ENCODE data around the gene ADAMTS12.

Gene ADAMTS12

DNA sequence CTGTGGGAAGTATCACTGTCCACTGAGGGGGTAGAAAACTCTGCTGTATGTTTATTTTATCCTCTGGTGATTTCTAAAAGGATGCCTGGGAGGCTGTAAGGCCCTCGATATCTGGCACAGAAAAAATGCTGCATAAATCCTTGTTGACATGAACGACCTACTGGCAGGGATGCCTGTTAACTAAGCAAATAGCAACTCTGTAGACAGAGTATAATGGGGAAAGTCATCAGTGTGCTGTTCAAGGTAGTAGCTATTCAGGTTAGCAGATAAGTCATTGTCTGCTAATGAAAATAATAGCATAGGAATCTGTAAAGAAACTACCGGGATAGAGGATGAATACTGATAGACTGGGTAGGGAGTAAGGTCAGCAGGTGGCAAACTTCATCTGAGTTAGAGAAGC, 256.2 kb downstream of the ADAMTS12 start:
- no peaks in the 10 kb centered on the region for H3K36me3 ChIP-seq (ENCODE audit: low read depth)
- H3K4me3 ChIP-seq (ENCODE audit: severe bottlenecking) = no peak overlapping the region
- no peaks in the 10 kb centered on the region for H3K4me1 ChIP-seq (ENCODE audit: insufficient read depth, poor library complexity, severe bottlenecking)
- H3K9me3 ChIP-seq (ENCODE audit: severe bottlenecking) = no peaks in the 10 kb centered on the region
- peaks cover 3% of the 10 kb centered on the region for H3K27me3 ChIP-seq (ENCODE audit: insufficient read depth, poor library complexity, severe bottlenecking)
- H3K27ac ChIP-seq (ENCODE audit: poor library complexity, severe bottlenecking) = no peak overlapping the region
- ATAC-seq (ENCODE audit: low read depth) = no peak
- TF ChIP-seq, protein P1, sequence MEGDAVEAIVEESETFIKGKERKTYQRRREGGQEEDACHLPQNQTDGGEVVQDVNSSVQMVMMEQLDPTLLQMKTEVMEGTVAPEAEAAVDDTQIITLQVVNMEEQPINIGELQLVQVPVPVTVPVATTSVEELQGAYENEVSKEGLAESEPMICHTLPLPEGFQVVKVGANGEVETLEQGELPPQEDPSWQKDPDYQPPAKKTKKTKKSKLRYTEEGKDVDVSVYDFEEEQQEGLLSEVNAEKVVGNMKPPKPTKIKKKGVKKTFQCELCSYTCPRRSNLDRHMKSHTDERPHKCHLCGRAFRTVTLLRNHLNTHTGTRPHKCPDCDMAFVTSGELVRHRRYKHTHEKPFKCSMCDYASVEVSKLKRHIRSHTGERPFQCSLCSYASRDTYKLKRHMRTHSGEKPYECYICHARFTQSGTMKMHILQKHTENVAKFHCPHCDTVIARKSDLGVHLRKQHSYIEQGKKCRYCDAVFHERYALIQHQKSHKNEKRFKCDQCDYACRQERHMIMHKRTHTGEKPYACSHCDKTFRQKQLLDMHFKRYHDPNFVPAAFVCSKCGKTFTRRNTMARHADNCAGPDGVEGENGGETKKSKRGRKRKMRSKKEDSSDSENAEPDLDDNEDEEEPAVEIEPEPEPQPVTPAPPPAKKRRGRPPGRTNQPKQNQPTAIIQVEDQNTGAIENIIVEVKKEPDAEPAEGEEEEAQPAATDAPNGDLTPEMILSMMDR (IDR thresholded peaks at IDR 0.05; ENCODE audit: poor library complexity, severe bottlenecking) = no peak
- no peak for DNase-seq (ENCODE audit: low spot score)

DNA sequence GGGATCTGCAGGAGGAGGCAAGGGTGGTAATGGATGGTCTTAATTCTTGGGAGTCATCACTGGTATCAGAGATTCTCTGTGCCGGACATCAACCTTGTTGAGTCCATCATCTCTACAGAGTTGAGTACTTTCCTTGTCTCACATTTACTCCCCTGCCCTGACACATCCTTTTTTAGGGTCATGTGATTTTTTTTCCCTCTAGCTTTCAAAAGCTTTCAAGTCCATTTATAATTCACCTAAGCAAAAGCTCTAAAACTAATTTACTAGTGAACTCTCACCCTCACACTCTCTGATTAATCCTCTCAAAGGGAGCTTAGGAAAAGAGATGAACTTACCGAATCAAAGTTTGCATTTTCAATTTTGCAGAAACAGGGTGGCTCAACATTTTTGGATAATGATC, 258.1 kb downstream of the ADAMTS12 start:
- Histone ChIP-seq H3K27me3 (ENCODE audit: insufficient read depth, poor library complexity, severe bottlenecking) (peaks cover 13% of the 10 kb centered on the region), H3K36me3 (ENCODE audit: low read depth) (no peaks in the 10 kb centered on the region), H3K9me3 (ENCODE audit: severe bottlenecking) (no peaks in the 10 kb centered on the region), H3K27ac (ENCODE audit: poor library complexity, severe bottlenecking) (no peak overlapping the region), H3K4me1 (ENCODE audit: insufficient read depth, poor library complexity, severe bottlenecking) (no peaks in the 10 kb centered on the region), H3K4me3 (ENCODE audit: severe bottlenecking) (no peak overlapping the region)
- TF ChIP-seq, protein P1 (IDR thresholded peaks at IDR 0.05; ENCODE audit: poor library complexity, severe bottlenecking) = no peak
- no peak for DNase-seq (ENCODE audit: low spot score)
- no peak for ATAC-seq (ENCODE audit: low read depth)

DNA sequence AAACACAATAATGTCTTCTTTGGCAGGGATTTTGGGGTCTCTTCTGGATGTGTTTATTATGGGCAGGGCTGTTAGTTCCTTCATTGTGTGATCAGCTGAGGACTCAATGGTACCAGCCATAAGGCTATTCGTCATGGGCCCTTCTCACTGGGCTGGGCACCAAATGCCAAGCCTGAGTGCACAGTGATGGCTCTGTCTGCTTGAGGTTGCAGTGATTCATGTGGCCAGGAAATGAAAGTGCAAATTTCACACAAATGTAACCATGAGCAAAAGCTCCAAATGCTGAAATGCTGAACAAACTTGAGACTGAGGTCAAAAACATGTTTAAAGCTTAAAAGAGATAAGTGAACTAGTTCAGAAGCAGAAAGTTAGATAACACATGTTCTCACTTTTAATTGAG, 260.0 kb downstream of the ADAMTS12 start:
- TF ChIP-seq, protein P1 (IDR thresholded peaks at IDR 0.05; ENCODE audit: poor library complexity, severe bottlenecking) = no peak
- DNase-seq (ENCODE audit: low spot score) (no peak), ATAC-seq (ENCODE audit: low read depth) (no peak)
- Histone ChIP-seq H3K9me3 (ENCODE audit: severe bottlenecking) (no peaks in the 10 kb centered on the region), H3K36me3 (ENCODE audit: low read depth) (no peaks in the 10 kb centered on the region), H3K27me3 (ENCODE audit: insufficient read depth, poor library complexity, severe bottlenecking) (peaks cover 10% of the 10 kb centered on the region), H3K27ac (ENCODE audit: poor library complexity, severe bottlenecking) (no peak overlapping the region), H3K4me1 (ENCODE audit: insufficient read depth, poor library complexity, severe bottlenecking) (no peaks in the 10 kb centered on the region), H3K4me3 (ENCODE audit: severe bottlenecking) (no peak overlapping the region)

DNA sequence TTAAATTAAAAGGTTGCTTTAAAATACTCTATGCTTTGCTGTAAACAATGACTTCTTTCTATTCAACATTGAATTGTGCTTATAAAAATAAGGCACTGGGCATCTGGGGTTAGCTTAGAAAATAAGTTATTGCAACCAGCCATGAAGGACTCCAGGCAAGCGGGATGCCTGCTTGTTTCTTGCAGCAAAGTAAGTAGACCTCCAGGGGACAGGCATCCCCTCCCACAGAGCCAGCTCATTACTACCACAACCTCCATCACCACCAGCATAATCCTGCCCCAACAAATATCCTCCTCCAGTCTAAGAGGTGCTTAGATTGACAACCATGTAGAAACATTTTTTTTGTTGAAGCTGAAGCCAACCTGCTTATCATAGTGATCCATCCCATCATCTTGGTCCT, 260.7 kb downstream of the ADAMTS12 start:
- no peak for DNase-seq (ENCODE audit: low spot score)

DNA sequence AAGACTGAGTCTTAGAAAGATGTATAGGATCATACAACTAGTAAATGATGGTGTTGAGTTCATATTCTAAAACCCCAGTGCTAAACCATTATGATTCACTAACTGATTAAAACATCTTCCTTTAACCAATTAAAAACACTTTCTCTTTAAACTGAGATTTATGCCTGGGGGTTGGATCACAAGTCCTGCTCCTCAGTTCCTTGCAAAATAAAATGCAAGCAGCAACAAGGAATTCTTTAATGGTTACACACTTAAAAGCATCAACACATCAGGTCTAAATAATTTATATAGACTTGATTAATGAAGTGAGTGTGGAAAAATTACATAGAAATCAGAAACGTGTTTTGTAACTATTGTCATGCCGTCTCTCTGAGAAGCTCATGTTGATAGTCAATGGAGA, 261.8 kb downstream of the ADAMTS12 start:
- no peaks in the 10 kb centered on the region for H3K4me1 ChIP-seq (ENCODE audit: insufficient read depth, poor library complexity, severe bottlenecking)
- DNase-seq (ENCODE audit: low spot score) (no peak), ATAC-seq (ENCODE audit: low read depth) (no peak)
- no peaks in the 10 kb centered on the region for H3K36me3 ChIP-seq (ENCODE audit: low read depth)
- peaks cover 10% of the 10 kb centered on the region for H3K27me3 ChIP-seq (ENCODE audit: insufficient read depth, poor library complexity, severe bottlenecking)
- no peak overlapping the region for H3K4me3 ChIP-seq (ENCODE audit: severe bottlenecking)
- H3K27ac ChIP-seq (ENCODE audit: poor library complexity, severe bottlenecking) = no peak overlapping the region
- TF ChIP-seq, protein P1 (IDR thresholded peaks at IDR 0.05; ENCODE audit: poor library complexity, severe bottlenecking) = no peak
- no peaks in the 10 kb centered on the region for H3K9me3 ChIP-seq (ENCODE audit: severe bottlenecking)

More for the DNA sequence above, 260.7 kb downstream of the ADAMTS12 start:
- no peaks in the 10 kb centered on the region for H3K9me3 ChIP-seq (ENCODE audit: severe bottlenecking)
- H3K4me1 ChIP-seq (ENCODE audit: insufficient read depth, poor library complexity, severe bottlenecking) = no peaks in the 10 kb centered on the region
- no peak for ATAC-seq (ENCODE audit: low read depth)
- H3K27ac ChIP-seq (ENCODE audit: poor library complexity, severe bottlenecking) = no peak overlapping the region
- TF ChIP-seq, protein P1 (IDR thresholded peaks at IDR 0.05; ENCODE audit: poor library complexity, severe bottlenecking) = no peak
- peaks cover 10% of the 10 kb centered on the region for H3K27me3 ChIP-seq (ENCODE audit: insufficient read depth, poor library complexity, severe bottlenecking)
- no peak overlapping the region for H3K4me3 ChIP-seq (ENCODE audit: severe bottlenecking)
- no peaks in the 10 kb centered on the region for H3K36me3 ChIP-seq (ENCODE audit: low read depth)

Measured in RWPE2 (cell line).